A549 (cell line): Measurements from ENCODE around the gene FJX1. TPM values are rescaled to one million over a fixed set of nuclear protein-coding genes. Genes with fewer than 3 reads are reported as not detected.

Source experiments
- ATAC-seq, 2 experiments: fragments of 200-7000 bp in 1 of 2; fragments of >200 bp in 1 of 2; cut with Nextera tagmentation in 1 of 2; cut with Tn5 transposase in 1 of 2; 3 replicates each; pipeline versions ENCODE4 v1.8.0 to v1.9.1; 2018 to 2020; ENCODE audit warnings: mild to moderate bottlenecking in 1 of 2, moderate library complexity in 1 of 2
- CTCF ChIA-PET: fragments of 300-600 bp; sonication (Branson Sonifier 250); formaldehyde crosslinking; extraction: SDS; loops from one replicate; lab custom pipeline; 2021; ENCODE audit warnings: antibody characterized with exemption, inconsistent platforms; lab: Yijun Ruan, JAX
- POLR2A ChIA-PET: fragments of 350-600 bp; formaldehyde crosslinking; extraction: SDS; loops from one replicate; lab custom pipeline; 2021; ENCODE audit warnings: antibody characterized with exemption, inconsistent platforms; lab: Yijun Ruan, JAX
- DNase-seq, 2 experiments: peaks; one replicate each; pipeline versions ENCODE4 v3.0.0 to v3.0.0-alpha.2; 2011 to 2016; ENCODE audit warnings: low read depth in 1 of 2, low spot score in 1 of 2
- FAIRE-seq: peaks from 2 replicates; lab custom pipeline; 2011; peaks lifted over from hg19 to GRCh38; lab: Jason Lieb, UNC
- H3K27ac ChIP-seq, 2 experiments: fragments of >200 bp; sonication (Bioruptor Twin); formaldehyde crosslinking; 3 replicates each; pipeline ENCODE4 v1.5.1; 2016 to 2017
- H3K4me1 ChIP-seq: fragments of >200 bp; sonication (Bioruptor Twin); formaldehyde crosslinking; 3 replicates; pipeline ENCODE4 v1.6.1; 2016
- H3K4me2 ChIP-seq: fragments of >200 bp; sonication (Bioruptor Twin); formaldehyde crosslinking; 3 replicates; pipeline ENCODE4 v1.6.1; 2016
- H3K4me3 ChIP-seq: fragments of >200 bp; sonication (Bioruptor Twin); formaldehyde crosslinking; 3 replicates; pipeline ENCODE4 v1.5.1; 2016
- H3K9me3 ChIP-seq: fragments of >200 bp; sonication (Bioruptor Twin); formaldehyde crosslinking; 3 replicates; pipeline ENCODE4 v1.6.1; 2016
- ATOH8 ChIP-seq: fragments of 250-450 bp; sonication (Bioruptor Pico); IDR thresholded peaks from 2 replicates; pipeline ENCODE4 v1.5.0; 2020; ENCODE audit warnings: low read depth, mild to moderate bottlenecking, moderate library complexity
- CBX8 ChIP-seq: fragments of 200-600 bp; sonication (generic); IDR thresholded peaks from 2 replicates; pipeline ENCODE4 v1.6.1; 2016
- CEBPB ChIP-seq, 2 experiments: fragments of >200 bp in 1 of 2; sonication (Bioruptor Twin) in 1 of 2; formaldehyde crosslinking in 1 of 2; IDR thresholded peaks; 2 replicates each; pipeline ENCODE4 v1.6.1; 2012 to 2016
- CHD2 ChIP-seq: fragments of 150-350 bp; IDR thresholded peaks from 2 replicates; pipeline ENCODE4 v1.6.1; 2014; ENCODE audit warnings: low read length; ENCODE audit not compliant: partially characterized antibody
- CHD4 ChIP-seq: fragments of 200-600 bp; sonication (generic); IDR thresholded peaks from 2 replicates; pipeline ENCODE4 v1.6.1; 2016; ENCODE audit warnings: antibody characterized with exemption, mild to moderate bottlenecking, borderline replicate concordance
- E2F6 ChIP-seq: IDR thresholded peaks from 2 replicates; pipeline ENCODE4 v1.6.1; 2012; ENCODE audit warnings: low read depth, borderline replicate concordance
- FOSB ChIP-seq: fragments of 250-450 bp; sonication (Bioruptor Pico); IDR thresholded peaks from 2 replicates; pipeline ENCODE4 v1.5.0; 2020; ENCODE audit warnings: mild to moderate bottlenecking, moderate library complexity
- FOSL2 ChIP-seq, 2 experiments: fragments of 450-650 bp in 1 of 2; fragments of >200 bp in 1 of 2; sonication (Bioruptor Twin) in 1 of 2; formaldehyde crosslinking; IDR thresholded peaks; 2 replicates each; pipeline versions ENCODE4 v1.5.0 to v1.6.1; 2016 to 2020; ENCODE audit warnings: mild to moderate bottlenecking in 1 of 2, moderate library complexity in 1 of 2
- FOXS1 ChIP-seq: fragments of 250-450 bp; sonication (Bioruptor Pico); IDR thresholded peaks from 2 replicates; pipeline ENCODE4 v1.5.0; 2020; ENCODE audit warnings: mild to moderate bottlenecking, moderate library complexity
- HEYL ChIP-seq: fragments of 250-450 bp; sonication (Bioruptor Pico); IDR thresholded peaks from 2 replicates; pipeline ENCODE4 v1.8.0; 2021; ENCODE audit warnings: mild to moderate bottlenecking, moderate library complexity
- HMGXB4 ChIP-seq: fragments of 250-450 bp; sonication (Bioruptor Pico); IDR thresholded peaks from 2 replicates; pipeline ENCODE4 v1.5.0; 2021; ENCODE audit warnings: mild to moderate bottlenecking, moderate library complexity, borderline replicate concordance
- HOXB13 ChIP-seq: fragments of 250-450 bp; sonication (Bioruptor Pico); IDR thresholded peaks from 2 replicates; pipeline ENCODE4 v1.5.0; 2020; ENCODE audit warnings: low read depth, mild to moderate bottlenecking, moderate library complexity
- JUNB ChIP-seq: fragments of >200 bp; sonication (Bioruptor Twin); formaldehyde crosslinking; IDR thresholded peaks from 2 replicates; pipeline ENCODE4 v1.6.1; 2016
- MAFK ChIP-seq: fragments of 450-650 bp; IDR thresholded peaks from 2 replicates; pipeline ENCODE4 v1.6.1; 2014; ENCODE audit not compliant: partially characterized antibody
- MAZ ChIP-seq: fragments of 150-350 bp; IDR thresholded peaks from 2 replicates; pipeline ENCODE4 v1.6.1; 2014; ENCODE audit warnings: antibody characterized with exemption, low read depth, low read length, borderline replicate concordance
- NPAS2 ChIP-seq: fragments of 250-450 bp; sonication (Bioruptor Pico); IDR thresholded peaks from 2 replicates; pipeline ENCODE4 v1.8.0; 2022; ENCODE audit warnings: mild to moderate bottlenecking, moderate library complexity, borderline replicate concordance
- PHF8 ChIP-seq: fragments of 200-600 bp; sonication (generic); IDR thresholded peaks from 2 replicates; pipeline ENCODE4 v1.6.1; 2016; ENCODE audit warnings: low read depth, mild to moderate bottlenecking, antibody characterized with exemption, moderate library complexity, borderline replicate concordance
- RAD21 ChIP-seq, 2 experiments: fragments of >200 bp in 1 of 2; sonication (Bioruptor Twin) in 1 of 2; formaldehyde crosslinking in 1 of 2; IDR thresholded peaks in 1 of 2; conservative IDR thresholded peaks in 1 of 2; 2 replicates in 1 of 2; 3 replicates in 1 of 2; pipeline ENCODE4 v1.6.1; 2012 to 2018; ENCODE audit warnings: inconsistent platforms in 1 of 2
- SREBF2 ChIP-seq: fragments of 450-650 bp; IDR thresholded peaks from 2 replicates; pipeline ENCODE4 v1.6.1; 2014; ENCODE audit warnings: mild to moderate bottlenecking, moderate library complexity
- TFCP2L1 ChIP-seq: fragments of 250-450 bp; sonication (Bioruptor Pico); IDR thresholded peaks from 2 replicates; pipeline ENCODE4 v1.5.0; 2021; ENCODE audit warnings: mild to moderate bottlenecking
- WGBS: methylation state at CpG from one replicate; pipeline ENCODE4 v1.1.6; 2017; ENCODE audit errors: missing lambda C conversion rate; 5-methylcytosine and 5-hydroxymethylcytosine counted together
- polyA plus RNA-seq, 4 experiments: library from polyadenylated mRNA; depleted of rRNA in 3 of 4; stranded (reverse); fragments of >200 nt; fragmentation: RNase III in 1 of 4; extraction: RNeasy Plus Mini Kit Qiagen cat#74134 plus additional on column Dnase treatment in 1 of 4; gene quantifications; 2 replicates in 3 of 4; 3 replicates in 1 of 4; pipeline ENCODE4 v1.2.3, GENCODE V29; 2011 to 2017
- TF ChIP-seq, protein P1 (sequence below): fragments of 150-350 bp; IDR thresholded peaks from 2 replicates; pipeline ENCODE4 v1.6.1; 2014; ENCODE audit warnings: low read depth, mild to moderate bottlenecking, low read length
- TF ChIP-seq, protein P2 (sequence below): fragments of 450-650 bp; IDR thresholded peaks from 2 replicates; pipeline ENCODE4 v1.6.1; 2014; ENCODE audit warnings: antibody characterized with exemption

FJX1 gene
- polyA plus RNA-seq, 2 of the 4 experiments (the other 2 are of a cell fraction), result 7.1 to 14.5 TPM

- WGBS, result 45% methylated on average over 3 of the region's 3 CpGs
- CTCF ChIA-PET, result interaction anchor here (0.7 to 1.4 kb wide), 4 partner anchors 10 to 39 kb away, joined by 3 to 5 read pairs (median 4); no protein-coding TSS in a partner anchor
- ATAC-seq (no peak), FAIRE-seq (no peak), DNase-seq (no peak)
- Histone ChIP-seq H3K4me2 (no peak overlapping the region), H3K27ac (no peak overlapping the region), H3K4me3 (no peak overlapping the region), H3K9me3 (peaks cover 2% of the 10 kb centered on the region; the same call in 1 of the 3 replicates), H3K4me1 (peaks cover 8% of the 10 kb centered on the region; the same call in 1 of the 3 replicates)
- POLR2A ChIA-PET, result interaction anchor here (0.6 kb wide), 1 partner anchor 72 kb away, joined by 4 read pairs; no protein-coding TSS in a partner anchor
- TF ChIP-seq MAFK (peak; percentile 54), CHD4 (no peak), PHF8 (no peak), JUNB (no peak), FOSB (no peak), FOSL2 (IDR thresholded peaks at IDR 0.05) (no peak), FOSL2 (CRISPR knock-in tag; IDR thresholded peaks at IDR 0.05) (no peak), FOXS1 (CRISPR knock-in tag) (no peak), HOXB13 (CRISPR knock-in tag) (no peak)
These were observed 40.0 kb downstream of the FJX1 start for GRCh38 chr11:35658020-35658948.

- no peak for TF ChIP-seq RAD21 (conservative IDR thresholded peaks at IDR 0.05 in 1 of 2, IDR thresholded peaks at IDR 0.05 in 1 of 2)
- TF ChIP-seq PHF8, result no peak
- no peak for TF ChIP-seq HEYL
- no peak for TF ChIP-seq CEBPB (IDR thresholded peaks at IDR 0.05)
- no peak for TF ChIP-seq HMGXB4 (CRISPR knock-in tag)
- TF ChIP-seq, protein P1, sequence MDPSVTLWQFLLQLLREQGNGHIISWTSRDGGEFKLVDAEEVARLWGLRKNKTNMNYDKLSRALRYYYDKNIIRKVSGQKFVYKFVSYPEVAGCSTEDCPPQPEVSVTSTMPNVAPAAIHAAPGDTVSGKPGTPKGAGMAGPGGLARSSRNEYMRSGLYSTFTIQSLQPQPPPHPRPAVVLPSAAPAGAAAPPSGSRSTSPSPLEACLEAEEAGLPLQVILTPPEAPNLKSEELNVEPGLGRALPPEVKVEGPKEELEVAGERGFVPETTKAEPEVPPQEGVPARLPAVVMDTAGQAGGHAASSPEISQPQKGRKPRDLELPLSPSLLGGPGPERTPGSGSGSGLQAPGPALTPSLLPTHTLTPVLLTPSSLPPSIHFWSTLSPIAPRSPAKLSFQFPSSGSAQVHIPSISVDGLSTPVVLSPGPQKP, result no peak
- H3K27ac ChIP-seq, result peak overlapping the region; percentile 95 to 96; a peak in 5 of 6 replicates
- FAIRE-seq (no peak), ATAC-seq (no peak), DNase-seq (no peak)
- POLR2A ChIA-PET, result no interaction called here
- H3K4me3 ChIP-seq, result peak overlapping the region; percentile 70; the same call in 2 of the 3 replicates
- peaks cover 28% of the 10 kb centered on the region for H3K9me3 ChIP-seq
- peak overlapping the region; percentile 96 for H3K4me2 ChIP-seq
- WGBS, result 77% methylated on average over 5 of the region's 5 CpGs
- H3K4me1 ChIP-seq, result peaks cover 11% of the 10 kb centered on the region; the same call in 1 of the 3 replicates
- CTCF ChIA-PET, result interaction anchor here (1.0 to 1.8 kb wide), 2 partner anchors 42 to 53 kb away, joined by 3 to 4 read pairs; no protein-coding TSS in a partner anchor
These were observed 43.3 kb downstream of the FJX1 start for GRCh38 chr11:35661534-35661933.

- Histone ChIP-seq H3K4me1 (peaks cover 11% of the 10 kb centered on the region; the same call in 1 of the 3 replicates), H3K4me2 (peak overlapping the region; percentile 96), H3K4me3 (peak overlapping the region; percentile 70), H3K9me3 (peaks cover 35% of the 10 kb centered on the region), H3K27ac (peak overlapping the region; percentile 95 to 96)
- DNase-seq (peak in 1 of 2 experiments; percentile 8), FAIRE-seq (no peak), ATAC-seq (peak in 1 of 2 experiments; percentile 22; a peak in 3 of 6 replicates)
- ChIA-PET POLR2A (interaction anchor here (1.0 to 1.6 kb wide), 2 partner anchors 32 to 43 kb away, joined by 3 to 4 read pairs; no protein-coding TSS in a partner anchor), CTCF (interaction anchor here (0.7 to 1.8 kb wide), 5 partner anchors 14 to 160 kb away, joined by 3 to 4 read pairs (median 3); no protein-coding TSS in a partner anchor)
- 5% methylated on average over 12 of the region's 12 CpGs for WGBS
- no peak for TF ChIP-seq E2F6
- no peak for TF ChIP-seq CBX8
- no peak for TF ChIP-seq SREBF2
- TF ChIP-seq CHD2, result no peak
- no peak for TF ChIP-seq CEBPB (IDR thresholded peaks at IDR 0.05)
- TF ChIP-seq FOSL2 (IDR thresholded peaks at IDR 0.05), result no peak
- TF ChIP-seq FOSL2 (CRISPR knock-in tag; IDR thresholded peaks at IDR 0.05), result no peak
- no peak for TF ChIP-seq ATOH8
- TF ChIP-seq MAZ, result no peak
- TF ChIP-seq JUNB, result no peak
- no peak for TF ChIP-seq TFCP2L1 (CRISPR knock-in tag)
- TF ChIP-seq NPAS2, result no peak
- TF ChIP-seq, protein P2, sequence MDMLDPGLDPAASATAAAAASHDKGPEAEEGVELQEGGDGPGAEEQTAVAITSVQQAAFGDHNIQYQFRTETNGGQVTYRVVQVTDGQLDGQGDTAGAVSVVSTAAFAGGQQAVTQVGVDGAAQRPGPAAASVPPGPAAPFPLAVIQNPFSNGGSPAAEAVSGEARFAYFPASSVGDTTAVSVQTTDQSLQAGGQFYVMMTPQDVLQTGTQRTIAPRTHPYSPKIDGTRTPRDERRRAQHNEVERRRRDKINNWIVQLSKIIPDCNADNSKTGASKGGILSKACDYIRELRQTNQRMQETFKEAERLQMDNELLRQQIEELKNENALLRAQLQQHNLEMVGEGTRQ, result no peak
- TF ChIP-seq MAFK, result no peak
These were observed 43.9 kb downstream of the FJX1 start for GRCh38 chr11:35662061-35662648.
